HG03342 (cell line): Measurements from ENCODE around the gene SMARCD3.
A peak's percentile ranks its signal among the peaks of the same experiment; 100 is the strongest.

Experiments used
- ATAC-seq: cut with Tn5 transposase; IDR thresholded peaks from one replicate; pipeline ENCODE4 v1.9.1; 2021; ENCODE audit warnings: mild to moderate bottlenecking, moderate library complexity; ENCODE audit not compliant: unreplicated experiment

Gene SMARCD3

GRCh38 chr7:151238924-151239836 is 9.3 kb downstream of the SMARCD3 start:
- no peak for ATAC-seq

- no peak for ATAC-seq
Measured at GRCh38 chr7:151238190-151238810, 10.2 kb downstream of the SMARCD3 start.

GRCh38 chr7:151237244-151238189 is 11.0 kb downstream of the SMARCD3 start:
- no peak for ATAC-seq

- ATAC-seq, result no peak
Measured at GRCh38 chr7:151236406-151236805, 12.1 kb downstream of the SMARCD3 start.

- no peak for ATAC-seq
Measured at GRCh38 chr7:151235091-151235787, 13.3 kb downstream of the SMARCD3 start.

GRCh38 chr7:151233804-151234203 is 14.7 kb downstream of the SMARCD3 start:
- no peak for ATAC-seq

- peak; percentile 36 for ATAC-seq
Measured at GRCh38 chr7:151232917-151233701, 15.4 kb downstream of the SMARCD3 start.

GRCh38 chr7:151232091-151232916 is 16.2 kb downstream of the SMARCD3 start, which contains the start of gene CHPF2:
CHPF2 (plus strand) TSS chr7:151232483; CDS start chr7:151234012, 1,529 bp downstream.
- peak; percentile 97 for ATAC-seq

- no peak for ATAC-seq
Measured at GRCh38 chr7:151231080-151231479, 17.4 kb downstream of the SMARCD3 start.

GRCh38 chr7:151229249-151229648 is 19.2 kb downstream of the SMARCD3 start:
- no peak for ATAC-seq

- ATAC-seq, result no peak
Measured at GRCh38 chr7:151228024-151228866, 20.2 kb downstream of the SMARCD3 start.

- ATAC-seq, result peak; percentile 99
Measured at GRCh38 chr7:151226875-151227782, 21.4 kb downstream of the SMARCD3 start, which contains the start of gene ABCF2. ABCF2 (minus strand) TSS chr7:151227205; CDS start chr7:151226458, 747 bp downstream.

GRCh38 chr7:151226560-151226874 is 22.0 kb downstream of the SMARCD3 start:
- no peak for ATAC-seq

- ATAC-seq, result no peak
Measured at GRCh38 chr7:151225948-151226510, 22.5 kb downstream of the SMARCD3 start.

GRCh38 chr7:151223728-151224127 is 24.8 kb downstream of the SMARCD3 start:
- no peak for ATAC-seq

- no peak for ATAC-seq
Measured at GRCh38 chr7:151218170-151218569, 30.3 kb downstream of the SMARCD3 start.
